A549 (cell line): ENCODE data around the gene TEX29. TPM values are rescaled to one million over a fixed set of nuclear protein-coding genes. Genes with fewer than 3 reads are reported as not detected.

Experiments used
- ATAC-seq, 2 experiments: fragments of 200-7000 bp in 1 of 2; fragments of >200 bp in 1 of 2; cut with Nextera tagmentation in 1 of 2; cut with Tn5 transposase in 1 of 2; 3 replicates each; pipeline versions ENCODE4 v1.8.0 to v1.9.1; 2018 to 2020; ENCODE audit warnings: mild to moderate bottlenecking in 1 of 2, moderate library complexity in 1 of 2
- CTCF ChIA-PET: fragments of 300-600 bp; sonication (Branson Sonifier 250); formaldehyde crosslinking; extraction: SDS; loops from one replicate; lab custom pipeline; 2021; ENCODE audit warnings: antibody characterized with exemption, inconsistent platforms; lab: Yijun Ruan, JAX
- POLR2A ChIA-PET: fragments of 350-600 bp; formaldehyde crosslinking; extraction: SDS; loops from one replicate; lab custom pipeline; 2021; ENCODE audit warnings: antibody characterized with exemption, inconsistent platforms; lab: Yijun Ruan, JAX
- DNase-seq, 2 experiments: peaks; one replicate each; pipeline versions ENCODE4 v3.0.0 to v3.0.0-alpha.2; 2011 to 2016; ENCODE audit warnings: low read depth in 1 of 2, low spot score in 1 of 2
- FAIRE-seq: peaks from 2 replicates; lab custom pipeline; 2011; peaks lifted over from hg19 to GRCh38; lab: Jason Lieb, UNC
- H3K27ac ChIP-seq, 2 experiments: fragments of >200 bp; sonication (Bioruptor Twin); formaldehyde crosslinking; 3 replicates each; pipeline ENCODE4 v1.5.1; 2016 to 2017
- H3K4me1 ChIP-seq: fragments of >200 bp; sonication (Bioruptor Twin); formaldehyde crosslinking; 3 replicates; pipeline ENCODE4 v1.6.1; 2016
- H3K4me2 ChIP-seq: fragments of >200 bp; sonication (Bioruptor Twin); formaldehyde crosslinking; 3 replicates; pipeline ENCODE4 v1.6.1; 2016
- H3K4me3 ChIP-seq: fragments of >200 bp; sonication (Bioruptor Twin); formaldehyde crosslinking; 3 replicates; pipeline ENCODE4 v1.5.1; 2016
- H3K9me3 ChIP-seq: fragments of >200 bp; sonication (Bioruptor Twin); formaldehyde crosslinking; 3 replicates; pipeline ENCODE4 v1.6.1; 2016
- E2F6 ChIP-seq: IDR thresholded peaks from 2 replicates; pipeline ENCODE4 v1.6.1; 2012; ENCODE audit warnings: low read depth, borderline replicate concordance
- ELK1 ChIP-seq: fragments of 150-350 bp; IDR thresholded peaks from 2 replicates; pipeline ENCODE4 v1.6.1; 2014; ENCODE audit warnings: low read depth, mild to moderate bottlenecking, low read length
- HEYL ChIP-seq: fragments of 250-450 bp; sonication (Bioruptor Pico); IDR thresholded peaks from 2 replicates; pipeline ENCODE4 v1.8.0; 2021; ENCODE audit warnings: mild to moderate bottlenecking, moderate library complexity
- MAX ChIP-seq: IDR thresholded peaks from 2 replicates; pipeline ENCODE4 v1.6.1; 2012
- SREBF2 ChIP-seq: fragments of 450-650 bp; IDR thresholded peaks from 2 replicates; pipeline ENCODE4 v1.6.1; 2014; ENCODE audit warnings: mild to moderate bottlenecking, moderate library complexity
- USF2 ChIP-seq: fragments of 450-650 bp; IDR thresholded peaks from 2 replicates; pipeline ENCODE4 v1.6.1; 2014; ENCODE audit warnings: antibody characterized with exemption
- ZNF302 ChIP-seq: fragments of 250-450 bp; sonication (Bioruptor Pico); IDR thresholded peaks from 2 replicates; pipeline ENCODE4 v1.9.0; 2021; ENCODE audit warnings: inconsistent platforms, mild to moderate bottlenecking, moderate library complexity
- WGBS: methylation state at CpG from one replicate; pipeline ENCODE4 v1.1.6; 2017; ENCODE audit errors: missing lambda C conversion rate; 5-methylcytosine and 5-hydroxymethylcytosine counted together
- polyA plus RNA-seq, 4 experiments: library from polyadenylated mRNA; depleted of rRNA in 3 of 4; stranded (reverse); fragments of >200 nt; fragmentation: RNase III in 1 of 4; extraction: RNeasy Plus Mini Kit Qiagen cat#74134 plus additional on column Dnase treatment in 1 of 4; gene quantifications; 2 replicates in 3 of 4; 3 replicates in 1 of 4; pipeline ENCODE4 v1.2.3, GENCODE V29; 2011 to 2017

Gene TEX29
- polyA plus RNA-seq, 2 of the 4 experiments (the other 2 are of a cell fraction) = 0.13 to 0.35 TPM

GRCh38 chr13:111393221-111393790 lies 72.9 kb downstream of the TEX29 start:
- CTCF ChIA-PET = no interaction called here
- FAIRE-seq (no peak), DNase-seq (no peak), ATAC-seq (no peak)
- no peak overlapping the region for H3K27ac ChIP-seq
- 36% methylated on average over 7 of the region's 8 CpGs for WGBS
- no peak overlapping the region for H3K4me3 ChIP-seq
- H3K4me1 ChIP-seq = no peaks in the 10 kb centered on the region
- H3K4me2 ChIP-seq = no peak overlapping the region
- no peak for TF ChIP-seq MAX
- no peak for TF ChIP-seq SREBF2
- TF ChIP-seq USF2 = no peak
- no peak for TF ChIP-seq ELK1
- TF ChIP-seq E2F6 = no peak
- no peak for TF ChIP-seq ZNF302 (CRISPR knock-in tag)
- no peak for TF ChIP-seq HEYL (CRISPR knock-in tag)
- POLR2A ChIA-PET = no interaction called here
- H3K9me3 ChIP-seq = no peaks in the 10 kb centered on the region; the same call in 2 of the 3 replicates

Other genes starting within 250 kb of the TEX29 start
- 23.1 and 23.9 TPM in 2 replicates for gene ARHGEF7, start 205.3 kb upstream of the TEX29 start, polyA plus RNA-seq (2011; rRNA removed)
- 21.1 to 23.2 TPM (median 21.4 TPM) in 3 replicates for gene ARHGEF7, start 205.3 kb upstream of the TEX29 start, polyA plus RNA-seq (2017; fragmentation: RNase III; extraction: RNeasy Plus Mini Kit Qiagen cat#74134 plus additional on column Dnase treatment)